ENCODE results near the gene IL24. TPM values are rescaled to one million over a fixed set of nuclear protein-coding genes. Genes with fewer than 3 reads are reported as not detected.

The IL24 gene
- total and polyA plus RNA-seq, 7 experiments from 2014 or later = 0.51 to 28.4 (median 27.9) TPM; not detected in 4

Other genes starting within 250 kb of the IL24 start
- 100 to 1,000 TPM in 1 of 5 experiments, 10 to 100 TPM in 4; 49.6 to 123 (median 80.5) TPM for gene MAPKAPK2, start 212.5 kb upstream of the IL24 start, total RNA-seq
- 1 to 10 TPM; 1.4 to 2.0 TPM for gene MAPKAPK2, start 212.5 kb upstream of the IL24 start, polyA plus RNA-seq
- gene IL19, start 126.7 kb upstream of the IL24 start, total RNA-seq = not detected
- not detected for gene IL19, start 126.7 kb upstream of the IL24 start, polyA plus RNA-seq
- 1 to 10 TPM in 2 of 5 experiments, under 1 TPM in 2, not detected in 1; 0.19 to 2.7 (median 0.69) TPM for gene IL10, start 124.9 kb upstream of the IL24 start, total RNA-seq
- gene IL10, start 124.9 kb upstream of the IL24 start, polyA plus RNA-seq = not detected
- gene IL20, start 31.8 kb upstream of the IL24 start, total RNA-seq = not detected
- not detected for gene IL20, start 31.8 kb upstream of the IL24 start, polyA plus RNA-seq
- gene FCMR, start 24.5 kb downstream of the IL24 start, total RNA-seq = 100 to 1,000 TPM; 103 to 943 (median 312) TPM
- 100 to 1,000 TPM; 803 to 998 TPM for gene FCMR, start 24.5 kb downstream of the IL24 start, polyA plus RNA-seq
- gene PIGR, start 49.0 kb downstream of the IL24 start, total RNA-seq = not detected
- not detected for gene PIGR, start 49.0 kb downstream of the IL24 start, polyA plus RNA-seq
- gene FCAMR, start 73.0 kb downstream of the IL24 start, total RNA-seq = not detected
- not detected for gene FCAMR, start 73.0 kb downstream of the IL24 start, polyA plus RNA-seq
- under 1 TPM in 2 of 5 experiments, not detected in 3; 0.11 to 0.15 TPM for gene C1orf116, start 135.3 kb downstream of the IL24 start, total RNA-seq
- gene C1orf116, start 135.3 kb downstream of the IL24 start, polyA plus RNA-seq = not detected
- 10 to 100 TPM in 1 of 5 experiments, 1 to 10 TPM in 4; 7.4 to 12.8 (median 9.9) TPM for gene YOD1, start 153.8 kb downstream of the IL24 start, total RNA-seq
- under 1 TPM; 0.81 to 0.99 TPM for gene YOD1, start 153.8 kb downstream of the IL24 start, polyA plus RNA-seq
- 1 to 10 TPM; 2.3 to 4.6 (median 3.8) TPM for gene PFKFB2, start 155.8 kb downstream of the IL24 start, total RNA-seq
- gene PFKFB2, start 155.8 kb downstream of the IL24 start, polyA plus RNA-seq = 1 to 10 TPM in 1 of 2 donors, under 1 TPM in 1; 0.64 to 2.2 TPM
- gene C4BPB, start 191.4 kb downstream of the IL24 start, total RNA-seq = 1 to 10 TPM; 1.2 to 4.9 (median 3.1) TPM
- gene C4BPB, start 191.4 kb downstream of the IL24 start, polyA plus RNA-seq = under 1 TPM; 0.45 to 0.60 TPM
- gene C4BPA, start 206.8 kb downstream of the IL24 start, total RNA-seq = not detected
- not detected for gene C4BPA, start 206.8 kb downstream of the IL24 start, polyA plus RNA-seq

All from naive thymus-derived CD4-positive, alpha-beta T cell (primary cell).